GM21360 (cell line): ENCODE results near the gene MRTFB.
A peak's percentile ranks its signal among the peaks of the same experiment; 100 is the strongest.

Experiments used
- ATAC-seq: cut with Tn5 transposase; IDR thresholded peaks from one replicate; pipeline ENCODE4 v1.9.1; 2021; ENCODE audit warnings: mild to moderate bottlenecking, moderate library complexity; ENCODE audit not compliant: unreplicated experiment

The MRTFB gene

DNA sequence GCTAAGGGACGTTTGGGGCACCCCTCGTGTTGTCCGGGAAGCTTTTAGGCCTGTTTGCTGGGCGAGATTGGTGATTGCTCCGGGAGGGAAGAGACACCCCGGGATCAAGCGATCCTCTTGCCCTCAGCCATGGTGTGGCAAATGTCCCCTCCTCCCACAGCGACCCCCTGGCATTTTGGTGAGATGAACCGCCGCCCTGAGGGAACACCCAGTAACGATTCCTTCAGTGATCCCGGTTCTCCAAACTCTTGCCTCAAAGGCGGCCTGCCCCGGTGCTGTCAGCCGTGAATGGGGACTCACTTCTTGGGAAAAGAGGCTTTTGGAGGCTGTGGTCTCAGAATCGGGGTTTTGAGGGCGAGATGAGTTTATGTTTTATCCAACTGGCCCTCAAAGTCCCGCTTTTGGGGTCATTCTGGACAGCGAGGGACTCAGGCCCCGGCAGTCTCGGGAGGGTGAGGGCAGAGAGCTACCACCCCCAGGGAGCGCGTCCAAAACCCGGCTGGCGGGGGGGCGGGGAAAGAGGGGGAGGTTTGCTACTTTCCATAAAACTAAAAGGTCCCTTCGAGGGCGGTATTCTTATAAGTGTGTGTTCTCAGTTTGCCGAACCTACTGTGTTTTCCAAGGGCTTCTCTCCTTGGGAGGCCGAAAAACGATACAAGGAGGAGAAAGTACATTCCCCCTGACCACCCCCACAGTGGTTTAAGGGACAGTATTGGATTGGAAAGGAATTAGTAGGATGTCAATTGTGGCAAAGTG lies 232.7 kb downstream of the MRTFB start:
- no peak for ATAC-seq

DNA sequence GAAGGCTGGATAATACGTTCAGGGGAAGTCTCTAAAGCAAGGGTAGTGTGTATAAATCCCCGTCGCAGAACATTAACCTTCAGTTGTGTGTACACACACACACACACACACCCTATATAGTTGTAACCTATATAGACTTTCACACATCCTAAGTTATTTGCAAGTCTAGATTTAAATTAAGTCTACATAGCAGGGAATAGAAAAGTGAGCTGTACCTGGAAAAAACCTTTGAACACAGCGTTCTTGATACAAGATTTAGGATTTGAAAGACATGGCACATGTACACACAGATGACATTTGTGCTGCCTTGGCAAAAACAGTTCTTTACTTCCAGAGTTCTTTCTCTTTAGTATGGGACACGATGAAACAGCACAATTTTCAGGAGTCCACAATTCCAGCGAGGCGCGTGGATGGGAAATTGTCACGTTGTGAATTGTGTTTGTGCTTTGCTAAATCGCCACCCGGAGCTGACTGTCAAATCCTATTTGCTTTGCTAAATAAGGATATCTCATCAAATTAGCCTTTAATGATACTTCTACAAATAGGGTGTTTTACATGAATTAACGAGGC lies 233.9 kb downstream of the MRTFB start:
- no peak for ATAC-seq

DNA sequence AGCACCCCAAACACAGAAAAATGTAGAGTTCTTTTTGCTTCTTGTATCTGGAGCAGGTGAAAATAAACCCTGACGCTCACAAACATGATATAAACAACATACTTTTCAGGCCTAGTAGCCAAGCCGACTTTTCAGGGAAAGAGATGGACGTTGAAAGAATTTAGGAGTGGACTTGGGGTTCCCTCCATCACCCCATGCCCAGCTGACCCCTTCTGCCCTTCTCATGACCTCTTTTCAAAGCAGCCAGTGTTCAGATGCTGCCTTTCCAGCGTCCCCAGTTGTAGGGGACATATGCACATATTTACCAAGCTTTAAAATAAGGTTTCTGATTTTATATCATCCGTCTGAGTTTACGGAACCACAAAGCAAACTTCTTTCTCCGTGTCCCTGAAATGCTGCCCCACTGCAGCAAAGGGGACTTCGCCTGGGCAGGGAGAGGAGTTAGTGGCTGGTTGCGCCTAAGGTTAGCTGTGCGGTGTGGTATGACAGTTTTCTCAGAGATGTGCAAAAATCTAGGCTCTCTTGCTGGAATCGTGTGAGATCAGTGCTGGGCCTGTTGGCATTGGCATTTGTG lies 235.5 kb downstream of the MRTFB start:
- ATAC-seq, result no peak

GRCh38 chr16:14307059-14307526 lies 236.0 kb downstream of the MRTFB start:
- no peak for ATAC-seq

DNA sequence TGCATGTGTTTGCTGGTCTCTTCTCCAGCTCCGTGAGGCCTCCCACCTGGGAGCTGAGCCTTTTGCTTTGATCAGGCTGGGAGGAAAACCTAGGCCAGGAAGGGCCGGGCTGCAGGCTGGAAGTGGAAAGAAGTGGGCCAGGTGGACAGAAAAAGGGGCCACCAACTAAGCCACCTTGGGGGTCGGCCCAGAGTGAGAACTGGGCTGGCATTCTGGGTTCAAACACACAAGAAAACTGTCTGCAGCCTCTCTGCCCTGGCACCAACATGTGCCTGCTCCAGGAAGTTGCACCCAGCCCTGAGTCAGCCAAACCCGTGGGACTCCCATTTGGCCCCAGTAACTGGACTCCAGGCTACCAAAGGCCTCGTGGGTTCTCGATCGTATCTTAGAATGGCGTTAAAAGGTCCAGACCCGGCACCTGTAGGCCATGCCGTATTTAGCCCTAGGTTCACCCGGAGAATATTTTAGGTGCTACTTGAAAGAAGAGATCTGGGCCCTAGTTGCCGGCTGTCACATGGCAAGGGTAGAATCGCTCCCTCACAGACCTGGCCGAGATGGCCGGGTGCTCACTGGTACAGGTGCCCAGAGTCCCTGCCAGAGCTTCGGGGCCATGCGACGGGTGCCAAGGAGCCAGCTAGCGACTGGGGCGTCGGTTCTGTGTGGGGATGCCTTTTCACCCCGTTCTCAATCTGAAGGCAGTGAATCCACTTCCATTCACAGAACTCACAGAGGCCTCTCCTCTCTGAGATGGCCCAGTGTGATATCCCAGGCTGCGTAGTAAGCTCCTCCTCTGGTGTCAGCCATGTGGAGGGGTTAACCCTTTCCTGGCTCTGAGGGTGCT lies 236.6 kb downstream of the MRTFB start:
- no peak for ATAC-seq

- ATAC-seq, result no peak
Measured at GRCh38 chr16:14308368-14308723, 237.2 kb downstream of the MRTFB start.

GRCh38 chr16:14309001-14309886 lies 238.1 kb downstream of the MRTFB start:
- ATAC-seq, result no peak

DNA sequence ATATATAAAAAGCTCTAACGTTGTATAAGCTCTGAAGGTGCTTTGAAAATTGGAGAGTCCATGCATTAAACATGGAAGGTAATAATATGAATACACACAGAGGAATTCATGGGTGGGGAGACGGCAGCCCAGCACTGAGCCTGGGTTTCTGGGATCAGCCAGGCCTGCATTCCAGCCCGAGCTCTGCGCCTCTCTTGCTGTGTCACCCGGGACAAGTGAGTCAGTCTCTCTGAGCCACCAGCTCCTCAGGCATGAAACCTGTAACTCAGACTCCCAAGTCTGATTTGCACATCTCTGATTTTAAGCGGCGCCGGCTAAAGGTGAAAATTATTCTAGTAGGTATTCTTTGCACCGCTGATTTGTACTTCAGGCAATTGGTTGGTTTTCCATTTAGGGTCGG lies 238.8 kb downstream of the MRTFB start:
- no peak for ATAC-seq

DNA sequence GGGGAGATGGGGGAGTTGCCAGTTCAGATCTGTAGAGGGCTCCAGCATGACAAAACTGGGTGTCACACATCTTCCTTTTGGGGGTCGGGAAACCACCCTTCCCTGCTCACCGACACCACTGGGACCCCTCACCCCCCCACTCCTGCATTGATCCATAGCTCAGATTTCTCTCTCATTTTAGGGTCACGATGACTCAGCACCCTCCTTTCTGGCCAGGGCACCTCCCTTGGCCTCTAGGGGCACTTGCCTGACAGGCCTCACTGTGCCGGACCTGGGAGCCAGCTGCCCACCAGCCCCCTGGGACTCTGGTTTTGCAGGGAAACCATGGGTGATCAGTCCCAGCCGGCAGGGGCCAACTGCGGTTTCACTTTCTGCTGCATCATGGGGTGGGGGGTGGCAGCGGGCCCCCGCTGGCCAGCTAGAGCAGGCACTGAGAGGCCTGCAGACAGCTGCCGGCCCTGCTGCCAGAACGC lies 239.4 kb downstream of the MRTFB start:
- ATAC-seq, result peak; percentile 49

DNA sequence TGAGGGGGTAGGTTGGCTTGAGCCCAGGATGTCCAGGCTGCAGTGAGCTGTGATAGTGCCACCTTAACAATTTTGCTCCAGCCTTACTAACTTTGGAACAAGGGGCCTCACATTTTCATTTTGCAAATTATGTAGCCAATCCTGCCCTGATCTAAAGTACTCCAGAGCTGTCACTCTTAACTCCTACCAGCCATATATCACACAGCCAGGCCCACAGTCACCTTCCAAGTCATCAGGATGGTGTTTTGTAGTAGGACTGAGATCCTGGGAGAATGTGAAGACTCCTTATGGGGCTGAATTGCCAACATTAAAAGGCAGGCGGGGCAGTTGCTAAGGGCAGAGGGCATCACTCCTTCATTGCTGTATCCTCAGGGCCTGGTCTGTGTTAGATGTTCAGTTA lies 243.0 kb downstream of the MRTFB start:
- ATAC-seq, result no peak

GRCh38 chr16:14315683-14316320 lies 244.7 kb downstream of the MRTFB start:
- ATAC-seq, result no peak
